ENCODE measurements around the gene BPGM.

Gene BPGM

DNA sequence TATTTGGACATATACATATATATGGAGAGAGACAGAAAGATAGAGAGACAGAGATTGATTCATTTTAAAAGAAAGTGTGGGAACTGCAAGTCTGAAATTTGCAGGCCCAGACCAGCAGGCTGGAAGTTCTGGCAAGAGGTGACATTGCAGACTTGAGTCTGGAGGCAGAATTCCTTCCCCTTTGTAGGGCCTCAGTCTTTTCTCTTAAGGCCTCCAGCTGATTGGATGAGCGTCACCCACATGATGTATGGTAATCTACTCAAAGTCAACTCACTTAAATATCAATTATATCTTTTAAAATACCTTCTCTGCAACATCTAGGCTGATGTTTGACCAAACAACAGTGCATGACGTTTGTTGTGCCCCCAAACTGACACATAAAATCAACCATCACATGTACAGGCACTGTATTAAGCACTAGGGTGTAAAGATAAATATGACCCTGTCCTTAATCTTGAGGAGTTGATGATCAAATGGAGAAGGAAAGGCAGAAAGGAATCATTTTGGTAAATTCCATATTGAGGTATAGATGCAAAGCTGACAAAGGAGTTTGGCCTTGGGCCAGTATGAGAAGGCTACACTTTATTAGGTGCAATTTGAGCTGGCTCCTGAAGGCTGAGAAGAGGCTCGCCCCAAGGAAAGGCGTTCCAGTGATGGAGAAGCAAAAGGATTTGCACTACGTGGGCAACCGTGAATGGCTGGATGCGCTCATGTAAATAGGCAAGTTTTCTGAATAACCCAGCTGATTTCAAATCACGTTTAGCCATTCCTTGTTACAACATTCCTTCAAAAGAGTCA is 52.6 kb downstream of the BPGM start:
- DNase-seq: no peak

DNA sequence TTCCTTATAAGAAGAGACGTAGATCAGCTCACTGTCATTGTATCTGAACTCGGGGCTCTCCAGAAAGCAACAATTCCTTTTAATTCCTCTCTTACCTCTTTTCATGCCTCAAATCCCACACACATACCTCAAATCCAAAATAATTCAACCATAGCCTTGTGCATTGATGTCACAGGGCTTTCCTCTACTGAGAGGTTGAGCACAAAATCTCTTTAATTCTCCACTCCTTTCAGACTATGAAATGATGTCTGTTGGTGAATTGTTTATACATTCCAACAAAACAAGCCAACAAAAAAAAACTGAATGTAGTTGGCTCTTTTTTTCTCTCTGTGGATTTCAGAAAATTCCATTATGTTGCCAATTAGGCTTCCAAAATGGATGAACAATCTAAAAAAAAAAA is 53.2 kb downstream of the BPGM start:
- no peak for DNase-seq

DNA sequence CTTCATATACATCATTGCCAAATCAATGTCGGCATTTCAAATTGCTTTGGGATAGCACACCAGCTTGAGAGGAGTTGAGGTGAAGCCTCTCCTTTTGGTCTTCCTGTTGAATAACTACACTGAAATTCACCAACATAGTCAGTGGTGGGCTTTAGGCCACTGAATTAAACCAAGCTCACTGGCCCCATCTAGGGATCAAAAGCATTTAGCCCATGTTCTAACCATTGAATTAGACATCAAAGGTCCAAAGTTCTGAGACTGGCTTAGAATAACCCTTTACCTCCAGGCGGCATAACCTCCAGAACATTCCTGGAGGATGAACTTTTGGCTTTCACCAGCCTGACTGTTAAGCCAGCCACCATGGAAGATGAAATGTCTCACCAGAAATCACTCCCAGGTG is 54.6 kb downstream of the BPGM start:
- DNase-seq: no peak

DNA sequence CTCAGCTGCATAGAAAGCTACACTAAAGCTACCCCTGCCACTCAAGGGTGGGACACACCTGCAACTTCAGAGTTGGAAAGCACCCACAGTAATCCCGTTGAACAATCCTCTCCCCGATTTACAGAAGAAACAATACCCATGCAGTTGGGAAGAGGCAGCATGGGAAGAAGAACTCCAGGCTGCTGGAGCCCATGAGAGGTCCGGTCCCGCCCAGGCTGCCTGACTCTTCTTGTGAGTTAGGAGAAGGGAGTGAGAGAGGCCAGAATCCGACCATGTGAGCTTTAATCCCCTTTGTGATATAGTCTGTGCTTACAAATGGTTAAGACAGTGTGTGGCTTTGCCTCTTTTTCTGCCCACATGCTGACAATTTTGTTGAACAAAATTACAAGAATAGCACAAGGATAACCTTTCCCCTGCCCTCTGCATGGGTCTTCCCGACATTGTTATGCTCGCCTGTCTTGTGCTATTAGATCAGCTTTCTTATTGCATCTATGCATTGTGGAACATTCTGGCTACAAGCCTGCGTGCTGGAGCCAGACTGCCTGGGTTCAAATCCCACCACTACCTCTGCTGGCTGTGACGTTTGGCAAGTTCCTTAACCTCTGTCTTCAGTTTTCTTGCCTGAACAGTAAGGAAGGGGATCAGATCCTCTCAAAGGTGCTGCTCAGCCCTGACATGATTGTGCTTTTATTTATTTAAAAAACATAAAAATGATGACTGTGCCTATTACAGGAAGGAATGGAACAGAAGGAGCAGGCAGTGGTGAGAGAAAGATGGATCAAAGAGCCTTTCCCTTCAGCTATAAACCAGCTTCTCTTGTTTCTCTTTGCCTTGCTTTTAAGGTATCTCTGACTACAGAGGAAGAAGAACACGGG is 56.0 kb downstream of the BPGM start:
- no peak for DNase-seq

DNA sequence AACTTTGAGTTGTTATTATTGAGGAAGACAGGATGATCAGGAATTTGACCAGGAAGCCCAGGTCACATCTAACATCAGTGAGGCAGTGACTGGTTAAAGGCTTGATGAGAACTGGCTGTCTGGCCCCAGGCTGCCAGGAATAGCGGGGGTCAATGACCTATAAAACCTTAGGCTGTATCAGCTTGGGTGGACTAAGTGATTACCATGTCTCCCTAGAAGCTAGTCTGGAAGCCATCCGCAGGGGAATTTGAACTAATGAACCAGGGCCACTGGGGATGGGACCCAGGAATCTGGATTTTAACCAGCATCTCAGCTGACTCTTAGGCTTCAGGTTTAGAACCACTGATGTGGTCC is 56.6 kb downstream of the BPGM start:
- DNase-seq: no peak

DNA sequence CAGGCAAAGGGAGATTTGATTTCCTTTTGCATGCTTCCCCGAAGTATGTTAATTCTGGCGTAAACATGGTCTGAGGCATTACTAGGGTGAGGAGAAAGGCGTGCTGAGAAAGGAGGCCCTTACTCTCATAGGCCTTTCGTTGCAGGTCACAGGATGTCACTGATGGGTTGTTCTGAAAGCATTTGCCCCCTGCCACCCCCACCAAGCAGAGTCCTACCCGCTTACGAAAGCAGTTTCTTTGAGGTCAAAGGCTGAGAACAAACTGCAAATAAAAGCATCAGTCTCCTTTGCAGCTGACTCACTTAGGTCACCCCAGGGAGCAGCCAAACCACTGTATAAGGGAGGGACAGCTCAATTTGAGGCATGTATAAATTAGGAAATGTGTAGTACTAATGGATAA is 57.1 kb downstream of the BPGM start:
- DNase-seq: no peak

DNA sequence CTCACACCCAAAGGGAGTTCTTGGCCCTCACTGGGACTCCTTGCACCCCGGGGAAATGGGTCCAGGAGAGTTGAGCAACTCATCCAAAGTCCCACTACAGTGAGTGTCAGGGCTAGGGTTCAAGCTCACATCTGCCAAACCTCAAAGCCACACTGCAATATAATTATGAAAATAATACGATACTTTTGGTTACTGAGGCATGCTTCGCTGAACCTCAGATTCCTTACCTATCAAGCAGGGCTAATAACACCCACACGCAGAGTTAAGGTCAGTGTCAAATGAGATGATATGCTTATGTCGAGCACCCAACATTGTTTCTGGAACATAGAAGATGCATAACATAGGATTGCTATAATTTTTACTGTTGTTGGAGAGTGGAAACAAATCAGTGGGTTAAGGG is 58.2 kb downstream of the BPGM start:
- no peak for DNase-seq

DNA sequence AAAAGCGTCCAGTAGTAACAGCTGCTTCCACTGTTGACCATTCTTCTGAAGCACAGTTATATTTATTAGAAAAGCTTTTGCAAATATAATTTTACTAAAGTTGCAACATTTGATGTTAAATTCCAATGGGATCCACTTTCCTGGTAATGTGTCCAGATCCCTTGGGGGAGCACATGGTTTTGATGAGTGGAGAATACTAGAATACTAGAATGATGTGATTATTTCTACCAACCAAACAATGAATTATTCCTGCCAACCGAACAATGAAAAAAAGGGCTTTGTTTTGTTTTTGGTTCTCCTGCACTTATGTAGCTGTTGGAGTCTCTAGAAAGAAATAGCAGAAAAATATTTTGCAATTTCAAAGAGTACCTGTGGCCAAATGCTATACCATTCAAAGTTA is 59.1 kb downstream of the BPGM start:
- no peak for DNase-seq

DNA sequence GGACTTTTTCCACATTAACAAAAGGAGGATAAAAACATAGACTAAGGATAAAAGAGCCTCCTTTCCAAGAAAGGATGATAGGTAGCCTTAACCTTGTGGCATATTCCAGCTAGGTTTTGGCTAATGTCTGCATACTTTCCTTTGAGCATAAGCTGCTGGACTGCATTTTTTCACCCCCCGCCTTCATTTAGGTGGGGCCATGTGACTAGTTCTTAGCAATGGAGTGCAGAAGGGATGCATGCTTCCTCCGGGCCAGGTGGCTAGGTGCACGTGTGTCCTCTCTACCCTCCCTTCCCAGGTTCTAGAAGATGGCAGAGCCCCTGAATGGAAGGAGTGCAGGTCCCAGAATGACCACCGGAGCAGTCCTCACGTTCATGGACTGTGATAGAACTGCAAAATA is 59.8 kb downstream of the BPGM start:
- no peak for DNase-seq

DNA sequence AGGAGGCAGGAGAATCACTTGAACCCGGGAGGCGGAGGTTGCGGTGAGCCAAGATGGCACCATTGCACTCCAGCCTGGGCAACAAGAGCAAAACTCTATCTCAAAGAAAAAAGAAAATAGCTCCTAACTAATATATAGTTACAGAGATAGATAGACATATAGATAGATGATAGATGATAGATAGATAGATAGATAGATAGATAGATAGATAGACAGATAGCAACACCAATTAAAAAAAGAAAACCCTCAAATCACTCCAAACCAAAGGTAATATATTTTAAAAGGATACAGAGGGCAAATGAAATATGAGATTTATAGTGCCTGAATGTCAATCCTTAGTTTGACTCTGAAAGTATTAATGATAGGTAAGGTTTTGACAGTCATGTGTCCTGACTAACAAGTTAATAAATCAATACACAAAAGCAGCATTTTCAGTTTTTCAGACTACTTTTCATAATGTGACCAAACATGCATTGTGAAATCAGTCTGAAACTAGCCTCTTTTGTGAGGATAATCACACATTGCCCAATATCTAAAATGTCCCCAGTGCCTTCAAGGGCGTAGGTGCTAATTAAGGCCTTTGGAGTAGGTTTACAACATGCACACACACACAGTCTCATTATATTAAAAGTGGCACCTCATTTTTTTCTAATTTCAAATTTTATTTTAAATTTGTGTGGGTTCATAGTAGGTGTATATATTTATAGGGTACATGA is 61.2 kb downstream of the BPGM start:
- DNase-seq: no peak

DNA sequence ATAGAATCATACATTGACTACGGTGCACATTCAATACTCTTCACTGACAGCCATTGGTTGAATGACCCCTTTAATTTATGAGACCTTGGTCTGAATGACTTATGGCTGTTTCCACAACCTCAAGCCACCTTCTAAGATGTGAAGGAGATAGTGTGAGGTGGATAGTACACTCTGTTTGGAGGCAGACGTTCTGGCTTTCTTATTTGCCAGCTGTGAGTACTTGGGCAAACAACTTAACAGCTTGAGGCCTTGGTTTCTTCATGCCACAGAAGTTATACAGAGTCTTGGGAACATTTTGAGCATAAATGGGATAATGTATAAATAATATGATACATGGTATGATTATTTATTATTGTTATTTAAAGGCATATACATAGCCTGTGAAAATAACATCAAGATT is 62.0 kb downstream of the BPGM start:
- DNase-seq: no peak

DNA sequence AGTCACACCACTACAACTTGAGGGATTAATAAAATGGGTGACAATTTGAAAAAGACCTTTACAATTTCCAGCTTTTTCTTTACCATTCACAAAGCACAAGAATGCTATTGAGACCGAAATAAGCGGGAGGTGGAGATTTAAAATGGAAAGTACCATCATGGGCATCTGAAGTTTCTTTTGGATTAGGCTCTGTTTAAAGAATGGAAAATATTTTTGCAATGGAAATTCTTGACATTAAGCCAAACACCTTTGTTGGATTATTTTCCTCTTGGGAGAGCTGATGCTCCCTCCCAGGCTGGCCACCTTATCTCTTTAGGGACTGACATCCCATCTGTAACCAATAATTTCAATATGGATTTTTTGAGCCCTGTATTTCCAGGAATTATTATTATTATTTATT is 62.5 kb downstream of the BPGM start:
- DNase-seq: no peak

DNA sequence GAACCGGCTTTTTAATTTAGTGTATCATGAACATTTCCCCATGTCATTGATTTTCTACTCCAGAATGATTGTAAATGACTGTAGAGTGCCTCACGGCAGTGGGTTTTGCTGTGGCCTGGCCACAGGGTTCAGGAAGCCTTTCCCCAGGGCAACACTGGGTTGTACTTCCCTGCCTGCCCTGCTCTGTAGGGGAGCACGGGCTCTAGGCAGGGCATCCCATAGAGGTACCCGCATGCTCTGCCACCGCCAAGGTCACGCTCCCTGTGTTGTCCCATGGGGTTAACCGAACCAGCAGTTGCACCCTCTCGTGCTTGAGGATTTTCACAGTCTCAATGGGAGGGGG is 63.8 kb downstream of the BPGM start:
- no peak for DNase-seq

DNA sequence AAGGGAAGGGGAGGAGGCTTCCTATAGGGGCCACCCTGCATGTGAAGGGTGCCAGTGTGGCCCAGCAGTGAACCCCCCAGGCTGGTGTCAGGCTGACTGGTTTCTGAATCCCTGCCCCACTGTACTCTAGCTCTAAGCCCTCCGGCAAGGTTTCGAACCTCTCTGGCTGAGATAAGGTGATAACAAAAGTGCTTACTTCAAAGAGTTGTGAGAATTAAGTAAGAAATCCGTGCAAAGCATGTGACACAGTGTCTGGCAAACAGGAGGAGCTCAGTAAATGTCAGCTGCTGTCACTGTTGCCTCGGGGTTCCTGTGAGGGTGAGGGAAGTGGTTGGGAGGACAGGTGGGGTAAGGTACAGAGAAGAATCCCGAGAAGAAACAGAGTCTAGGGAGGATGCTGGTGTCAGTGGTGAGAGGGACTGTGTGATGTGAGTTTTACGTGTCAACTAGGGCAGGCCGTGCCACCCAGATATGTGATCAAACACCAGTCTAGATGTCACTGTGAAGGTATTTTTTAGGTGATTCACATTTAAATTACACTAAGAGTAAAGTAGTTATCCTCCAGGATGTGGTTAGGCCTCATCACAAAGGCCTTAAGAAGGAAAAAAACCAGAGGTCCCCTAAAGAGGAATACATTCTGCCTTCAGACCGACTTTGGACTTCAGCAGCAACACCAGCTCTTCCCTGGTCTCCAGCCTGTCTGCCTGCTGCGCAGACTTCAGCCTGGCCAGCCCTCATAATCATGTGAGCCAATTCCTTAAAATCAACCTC is 64.4 kb downstream of the BPGM start:
- DNase-seq: peak; percentile 20

DNA sequence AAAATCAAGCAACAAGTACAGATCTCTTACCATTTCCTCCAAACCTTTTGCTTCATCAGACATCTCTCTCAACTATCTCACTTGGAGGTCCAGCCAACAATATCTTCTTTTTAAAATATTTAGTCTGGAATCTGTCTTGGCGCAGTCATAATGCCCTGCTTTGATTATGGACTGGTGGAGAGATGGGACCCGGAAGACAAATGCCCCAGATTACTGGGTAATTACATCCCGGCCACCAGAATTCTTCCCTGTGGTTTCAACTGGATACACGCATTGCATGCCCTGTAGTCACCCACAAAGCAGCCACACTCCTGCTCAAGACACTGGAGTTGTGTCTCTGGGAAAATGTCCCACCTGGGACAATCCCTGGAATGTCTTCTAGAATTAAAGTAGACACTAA is 65.5 kb downstream of the BPGM start:
- DNase-seq: no peak

DNA sequence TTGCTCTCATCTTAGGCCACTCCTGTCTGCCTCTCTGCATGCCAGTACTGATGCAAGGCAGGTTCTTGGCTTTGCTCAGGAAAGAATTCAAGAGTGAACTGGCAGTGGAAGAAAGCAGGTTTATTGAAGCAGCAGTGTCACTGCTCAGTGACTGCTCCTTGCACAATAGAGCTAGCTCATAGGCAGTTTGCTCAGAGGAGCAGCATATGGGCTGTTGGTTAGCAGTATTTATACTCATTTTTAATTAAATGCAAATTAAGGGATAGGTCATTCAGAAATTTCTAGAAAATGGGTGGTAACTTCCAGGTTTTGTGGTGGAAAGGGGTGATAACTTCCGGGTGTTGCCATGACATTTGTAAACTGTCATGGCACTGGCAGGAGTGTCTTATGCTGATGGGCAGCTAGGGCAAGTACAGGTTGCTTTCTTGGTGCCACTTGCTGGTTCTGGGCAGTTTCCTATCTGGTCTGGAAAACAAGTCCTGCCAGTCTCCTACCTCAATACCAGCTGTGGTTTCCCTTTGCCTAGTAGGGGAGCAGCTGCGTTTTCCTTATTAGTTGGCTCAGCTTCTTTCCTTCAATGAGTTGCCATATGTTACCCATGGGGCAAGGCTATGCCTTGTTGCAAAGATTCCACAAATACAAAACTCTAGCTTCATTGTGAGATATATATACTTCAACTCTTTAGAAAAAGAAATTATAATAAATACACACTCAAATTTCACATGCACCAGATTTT is 68.0 kb downstream of the BPGM start:
- DNase-seq: no peak

DNA sequence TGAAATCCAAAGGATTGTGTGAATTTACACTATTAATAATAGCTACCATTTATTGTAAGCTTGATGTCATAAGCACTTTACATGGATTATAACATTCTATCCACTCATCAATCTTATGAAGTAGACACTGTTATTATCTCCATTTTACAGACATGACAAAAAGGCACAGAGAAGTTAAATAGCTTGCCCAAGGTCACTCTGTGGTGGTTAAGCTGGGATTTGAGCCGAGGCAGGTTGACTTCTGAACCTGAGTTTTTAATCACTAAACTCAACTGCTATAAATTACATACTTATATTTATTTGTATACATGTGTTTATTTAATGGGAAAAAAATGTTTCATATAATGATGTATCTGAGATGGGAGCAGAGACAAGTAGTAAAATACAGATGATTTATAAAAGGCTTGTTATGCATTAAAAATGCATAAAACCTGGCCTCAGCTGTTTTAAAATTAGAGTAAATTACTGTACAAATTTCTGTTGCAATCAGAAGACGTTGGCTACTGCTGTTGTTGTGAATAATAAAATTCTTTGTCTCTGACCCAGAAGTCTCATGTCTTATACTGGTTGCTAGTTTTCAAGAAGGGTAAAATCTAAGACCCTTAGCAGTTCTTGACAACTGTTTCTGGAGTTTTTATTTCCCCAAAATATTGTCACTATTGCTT is 71.7 kb downstream of the BPGM start:
- DNase-seq: no peak

DNA sequence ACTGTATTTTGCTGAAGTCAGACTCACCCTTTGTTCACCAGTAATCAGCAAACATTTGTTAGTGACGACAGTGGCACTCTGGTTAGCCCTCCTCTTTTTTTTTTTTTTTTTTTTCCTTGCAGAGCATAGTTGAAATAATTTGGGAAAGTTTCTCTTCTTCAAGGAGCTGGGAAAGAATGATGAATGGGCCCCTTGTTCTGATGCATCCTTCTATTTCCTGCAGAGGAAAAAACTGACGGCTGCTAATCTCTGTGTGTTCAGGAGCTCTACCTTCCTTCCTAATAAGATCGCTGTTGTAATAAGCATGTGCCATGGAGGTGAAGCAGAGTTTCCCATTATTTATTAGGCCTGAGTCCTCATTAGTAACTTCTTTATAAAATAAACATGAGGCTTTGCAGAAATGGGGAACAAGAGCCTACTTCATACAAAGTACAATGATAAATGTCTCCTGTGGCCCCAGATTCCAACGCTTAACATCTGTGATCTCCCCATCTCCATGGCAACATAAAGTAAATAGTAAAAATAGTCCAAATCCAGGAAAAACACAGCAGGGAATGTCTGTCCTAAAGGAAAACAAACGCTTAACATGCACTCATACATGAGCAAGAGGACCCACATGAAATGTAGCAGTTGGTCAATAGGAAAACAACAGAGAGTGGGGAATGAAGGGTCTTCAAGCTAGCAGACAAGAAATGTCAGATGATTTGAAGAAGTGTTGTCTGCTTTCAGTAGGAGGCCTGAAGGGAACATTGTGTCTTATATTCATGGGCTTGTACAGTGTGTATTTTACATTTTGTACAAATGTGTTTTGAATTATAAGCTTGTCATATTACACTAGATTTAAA is 73.7 kb downstream of the BPGM start:
- no peak for DNase-seq

DNA sequence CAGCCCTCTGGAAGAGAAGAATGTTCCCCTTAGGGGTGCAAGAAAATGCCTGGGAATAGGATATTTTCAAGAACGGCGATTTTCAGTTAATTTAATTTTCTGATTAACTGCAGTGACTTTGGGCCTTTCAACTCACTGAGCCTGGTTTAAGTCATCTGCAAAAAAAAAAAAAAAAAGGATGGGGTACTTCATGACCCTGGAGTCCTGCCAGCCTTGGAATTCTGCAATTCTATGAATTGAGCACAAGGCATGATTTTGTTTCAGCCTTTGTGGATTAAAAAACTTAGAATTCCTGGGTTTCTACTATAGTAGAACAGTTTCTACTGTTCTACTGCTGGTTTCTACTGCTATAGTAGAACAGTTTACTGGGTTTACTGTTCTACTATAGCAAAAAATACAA is 74.5 kb downstream of the BPGM start:
- DNase-seq: no peak

DNA sequence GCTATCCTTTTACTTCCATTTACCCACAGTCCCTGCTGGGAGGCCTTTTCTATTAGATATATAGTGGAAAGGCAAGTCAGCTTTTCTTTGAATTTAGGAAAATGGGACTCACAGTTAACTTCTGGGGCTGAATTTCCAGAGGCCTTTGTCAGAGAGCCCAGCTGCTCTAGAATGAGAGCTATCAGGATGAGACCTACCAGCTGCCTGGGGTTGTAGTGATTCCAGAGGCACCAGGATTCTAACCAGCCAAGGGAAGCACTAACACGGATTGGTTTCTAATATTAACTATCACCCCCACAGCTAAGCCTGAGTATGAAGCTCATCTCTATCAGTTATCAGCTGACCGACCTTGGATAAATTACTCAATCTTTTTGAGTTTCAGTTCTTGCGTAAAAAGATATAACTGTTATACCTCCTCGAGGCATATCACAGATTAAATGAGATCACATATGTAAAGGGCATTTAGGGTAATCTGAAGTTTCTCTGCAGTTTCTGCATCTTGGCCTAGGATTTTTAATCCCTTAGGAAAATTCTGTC is 76.2 kb downstream of the BPGM start:
- no peak for DNase-seq

DNA sequence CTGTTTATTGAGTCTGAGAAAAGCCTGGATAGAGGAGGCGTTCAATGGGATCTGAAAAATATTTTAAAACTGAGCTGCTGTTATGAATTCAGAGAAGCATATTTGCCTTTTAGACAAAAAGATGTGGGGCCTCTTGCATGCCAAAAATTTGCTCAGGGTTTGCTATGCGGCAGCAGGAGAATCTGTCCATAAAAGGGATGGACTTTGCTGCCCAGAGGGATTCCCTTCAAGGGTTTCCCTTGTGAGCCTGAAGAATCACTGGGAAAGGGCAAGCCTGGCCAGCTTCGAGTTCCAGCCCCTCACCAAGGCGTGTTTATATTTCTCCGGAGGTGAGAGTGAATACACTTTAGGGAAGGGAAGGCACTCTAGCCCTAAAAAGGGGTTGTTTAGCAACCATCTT is 77.2 kb downstream of the BPGM start:
- no peak for DNase-seq

Data from stimulated activated naive CD4-positive, alpha-beta T cell treated with Interleukin-2 at 50 U/mL for 16 hours (primary cell).